GM12891 (cell line): ENCODE data around the gene NOX4.

ENCODE experiments used
- POLR2A ChIP-seq: IDR thresholded peaks from 2 replicates; pipeline ENCODE4 v1.6.1; 2011; ENCODE audit warnings: low read depth, low read length, control low read depth
- POLR2AphosphoS5 ChIP-seq: IDR thresholded peaks from 2 replicates; pipeline ENCODE4 v1.6.1; 2011; ENCODE audit warnings: low read depth, low read length, control low read depth

GRCh38 chr11:89443361-89444322 is 47.5 kb downstream of the NOX4 start:
- TF ChIP-seq POLR2A: no peak
- TF ChIP-seq POLR2AphosphoS5: no peak
